Kidney epithelial cell (primary cell): ENCODE measurements around the gene CDKL4. TPM values are rescaled to one million over a fixed set of nuclear protein-coding genes. Genes with fewer than 3 reads are reported as not detected.

Experiments used
- DNase-seq: peaks from one replicate; pipeline ENCODE4 v3.0.0-alpha.2; 2010; ENCODE audit warnings: low read depth
- H3K27me3 ChIP-seq: 2 replicates; pipeline ENCODE4 v1.6.0; 2011; ENCODE audit warnings: low read length; ENCODE audit not compliant: control insufficient read depth, insufficient read depth
- H3K36me3 ChIP-seq: 2 replicates; pipeline ENCODE4 v1.5.1; 2011; ENCODE audit warnings: low read length; ENCODE audit not compliant: control insufficient read depth, insufficient read depth
- H3K4me3 ChIP-seq: 2 replicates; pipeline ENCODE4 v1.5.1; 2011; ENCODE audit warnings: low read depth, mild to moderate bottlenecking, control low read depth, low read length
- CTCF ChIP-seq: IDR thresholded peaks from 2 replicates; pipeline ENCODE4 v1.5.1; 2011; ENCODE audit warnings: mild to moderate bottlenecking, moderate library complexity, low read length, control low read depth, inconsistent platforms; ENCODE audit not compliant: insufficient read depth, poor library complexity, severe bottlenecking
- total RNA-seq: library from RNA; depleted of rRNA; stranded (reverse); fragments of >200 nt; gene quantifications from 2 replicates; pipeline ENCODE4 v1.2.3, GENCODE V29; 2015

The CDKL4 gene
- total RNA-seq, 1 donor from 2014 or later, result 1.2 TPM

- Histone ChIP-seq H3K4me3 (no peak overlapping the region), H3K36me3 (no peaks in the 10 kb centered on the region), H3K27me3 (no peaks in the 10 kb centered on the region)
- no peak for TF ChIP-seq CTCF
- no peak for DNase-seq
Measured at GRCh38 chr2:39150102-39150562, 93.6 kb downstream of the CDKL4 start.

- no peak for TF ChIP-seq CTCF
- DNase-seq, result no peak
- Histone ChIP-seq H3K4me3 (no peak overlapping the region), H3K27me3 (no peaks in the 10 kb centered on the region), H3K36me3 (no peaks in the 10 kb centered on the region)
Measured at GRCh38 chr2:39146630-39147029, 97.1 kb downstream of the CDKL4 start.

- H3K27me3 ChIP-seq, result no peaks in the 10 kb centered on the region
- no peak for TF ChIP-seq CTCF
- no peaks in the 10 kb centered on the region for H3K36me3 ChIP-seq
Measured at GRCh38 chr2:39145906-39146421, 97.8 kb downstream of the CDKL4 start.

GRCh38 chr2:39144416-39144815, 99.4 kb downstream of the CDKL4 start:
- no peaks in the 10 kb centered on the region for H3K27me3 ChIP-seq
- no peaks in the 10 kb centered on the region for H3K36me3 ChIP-seq
- no peak for TF ChIP-seq CTCF
- no peak overlapping the region for H3K4me3 ChIP-seq
- no peak for DNase-seq

More at GRCh38 chr2:39145906-39146421, 97.8 kb downstream of the CDKL4 start:
- H3K4me3 ChIP-seq, result no peak overlapping the region
- no peak for DNase-seq

- no peak for TF ChIP-seq CTCF
- no peaks in the 10 kb centered on the region for H3K36me3 ChIP-seq
- H3K27me3 ChIP-seq, result no peaks in the 10 kb centered on the region
- no peak for DNase-seq
- no peak overlapping the region for H3K4me3 ChIP-seq
Measured at GRCh38 chr2:39142904-39143605, 100.7 kb downstream of the CDKL4 start.
